Measurements from ENCODE around the gene CFDP1. TPM values are rescaled to one million over a fixed set of nuclear protein-coding genes. Genes with fewer than 3 reads are reported as not detected.

CFDP1 gene
- total RNA-seq, 4 donors from 2014 or later: 32.8 to 55.8 (median 45.7) TPM

DNA sequence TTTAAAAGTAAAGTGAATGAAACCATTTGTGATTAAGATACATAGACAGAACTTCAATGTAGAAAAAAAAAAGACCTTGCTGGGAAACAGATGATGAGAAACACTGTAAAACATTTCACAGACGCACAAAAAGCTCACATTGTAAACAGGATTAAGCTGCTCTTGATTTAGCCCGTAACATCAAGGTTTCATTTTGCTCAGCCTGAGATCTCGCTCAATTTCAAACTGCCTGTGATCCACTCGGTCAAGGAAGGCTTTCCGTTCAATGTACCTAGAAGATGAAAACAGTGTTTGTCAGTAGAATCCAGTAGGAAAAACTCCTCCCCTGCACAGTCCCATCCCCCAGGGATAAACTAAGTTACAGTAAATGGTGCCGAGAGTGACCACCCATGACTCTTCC, 139.5 kb downstream of the CFDP1 start:
- no peak overlapping the region for H3K4me3 ChIP-seq
- WGBS, 2 donors: 77 to 84% methylated on average over 6 of the region's 6 CpGs
- intact Hi-C loops (cut with DNase I): no loop called here
- H3K36me3 ChIP-seq: peaks cover 5 to 82% (median 6%) of the 10 kb centered on the region in 3 donors
- H3K27ac ChIP-seq: peak overlapping the region in 2 of 4 donors; percentile 23 to 24
- H3K4me1 ChIP-seq: peaks cover 0 to 20% (median under 1%) of the 10 kb centered on the region in 3 donors
- no peak for TF ChIP-seq POLR2A (IDR thresholded peaks at IDR 0.05)
- TF ChIP-seq, protein P1, sequence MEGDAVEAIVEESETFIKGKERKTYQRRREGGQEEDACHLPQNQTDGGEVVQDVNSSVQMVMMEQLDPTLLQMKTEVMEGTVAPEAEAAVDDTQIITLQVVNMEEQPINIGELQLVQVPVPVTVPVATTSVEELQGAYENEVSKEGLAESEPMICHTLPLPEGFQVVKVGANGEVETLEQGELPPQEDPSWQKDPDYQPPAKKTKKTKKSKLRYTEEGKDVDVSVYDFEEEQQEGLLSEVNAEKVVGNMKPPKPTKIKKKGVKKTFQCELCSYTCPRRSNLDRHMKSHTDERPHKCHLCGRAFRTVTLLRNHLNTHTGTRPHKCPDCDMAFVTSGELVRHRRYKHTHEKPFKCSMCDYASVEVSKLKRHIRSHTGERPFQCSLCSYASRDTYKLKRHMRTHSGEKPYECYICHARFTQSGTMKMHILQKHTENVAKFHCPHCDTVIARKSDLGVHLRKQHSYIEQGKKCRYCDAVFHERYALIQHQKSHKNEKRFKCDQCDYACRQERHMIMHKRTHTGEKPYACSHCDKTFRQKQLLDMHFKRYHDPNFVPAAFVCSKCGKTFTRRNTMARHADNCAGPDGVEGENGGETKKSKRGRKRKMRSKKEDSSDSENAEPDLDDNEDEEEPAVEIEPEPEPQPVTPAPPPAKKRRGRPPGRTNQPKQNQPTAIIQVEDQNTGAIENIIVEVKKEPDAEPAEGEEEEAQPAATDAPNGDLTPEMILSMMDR (IDR thresholded peaks at IDR 0.05): no peak
- DNase-seq: no peak
- no peaks in the 10 kb centered on the region for H3K27me3 ChIP-seq
- no peaks in the 10 kb centered on the region for H3K9me3 ChIP-seq

DNA sequence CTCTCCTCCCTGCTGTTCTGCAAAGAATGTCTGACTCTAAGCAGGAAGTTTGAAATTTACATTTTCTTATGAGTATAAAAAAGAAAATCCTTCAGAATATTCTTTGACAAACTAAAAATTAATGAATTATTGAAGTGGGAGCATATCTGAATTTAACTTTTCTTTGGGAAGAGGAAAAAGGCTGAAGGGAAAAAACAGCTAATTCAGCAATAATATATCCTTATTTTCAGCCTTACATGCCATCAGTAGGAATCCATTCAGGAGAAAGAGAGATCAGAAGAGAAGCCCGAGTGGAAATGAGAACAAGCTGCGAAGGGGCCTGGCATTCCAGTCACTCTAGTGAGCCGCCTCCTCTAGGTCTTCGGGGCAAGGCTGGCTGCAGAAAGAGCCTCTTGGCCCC, 140.1 kb downstream of the CFDP1 start:
- WGBS, 2 donors: 90% methylated on average over 4 of the region's 4 CpGs
- H3K36me3 ChIP-seq: peaks cover 5 to 76% (median 6%) of the 10 kb centered on the region in 3 donors
- no peak for TF ChIP-seq POLR2A (IDR thresholded peaks at IDR 0.05)
- TF ChIP-seq, protein P1 (IDR thresholded peaks at IDR 0.05): no peak

DNA sequence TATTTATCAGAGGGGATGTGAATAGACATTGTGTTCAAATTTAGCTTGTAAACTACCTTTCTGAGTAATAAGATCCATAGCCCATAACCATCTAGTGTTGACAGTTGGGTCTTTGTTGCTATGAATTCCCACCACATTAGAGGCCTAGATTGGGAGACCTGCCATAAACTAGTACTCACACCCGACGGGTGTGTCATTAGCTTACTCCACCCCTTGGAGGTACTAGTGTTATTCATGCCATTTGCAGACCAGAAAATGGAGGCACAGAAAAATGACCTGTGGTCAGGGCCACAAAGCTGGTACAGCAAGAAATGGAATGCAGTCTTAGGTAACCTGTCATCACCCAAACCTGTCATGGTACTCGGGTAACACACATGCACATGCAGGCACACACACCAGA, 140.6 kb downstream of the CFDP1 start:
- TF ChIP-seq POLR2A (IDR thresholded peaks at IDR 0.05): no peak
- TF ChIP-seq, protein P1 (IDR thresholded peaks at IDR 0.05): no peak
- Histone ChIP-seq H3K27me3 (no peaks in the 10 kb centered on the region), H3K4me1 (peaks cover 0 to 31% (median 11%) of the 10 kb centered on the region in 3 donors), H3K27ac (no peak overlapping the region), H3K4me3 (no peak overlapping the region), H3K36me3 (peaks cover 5 to 73% (median 6%) of the 10 kb centered on the region in 3 donors), H3K9me3 (no peaks in the 10 kb centered on the region)
- intact Hi-C loops (cut with DNase I): no loop called here
- DNase-seq: no peak
- 72 to 83% methylated on average over 3 of the region's 3 CpGs for WGBS, 2 donors

More for the DNA sequence above, 140.1 kb downstream of the CFDP1 start:
- intact Hi-C loops (cut with DNase I): no loop called here
- Histone ChIP-seq H3K4me1 (peaks cover 0 to 26% (median 7%) of the 10 kb centered on the region in 3 donors), H3K9me3 (no peaks in the 10 kb centered on the region), H3K27me3 (no peaks in the 10 kb centered on the region), H3K4me3 (no peak overlapping the region), H3K27ac (peak overlapping the region in 1 of 4 donors; percentile 23)
- no peak for DNase-seq

DNA sequence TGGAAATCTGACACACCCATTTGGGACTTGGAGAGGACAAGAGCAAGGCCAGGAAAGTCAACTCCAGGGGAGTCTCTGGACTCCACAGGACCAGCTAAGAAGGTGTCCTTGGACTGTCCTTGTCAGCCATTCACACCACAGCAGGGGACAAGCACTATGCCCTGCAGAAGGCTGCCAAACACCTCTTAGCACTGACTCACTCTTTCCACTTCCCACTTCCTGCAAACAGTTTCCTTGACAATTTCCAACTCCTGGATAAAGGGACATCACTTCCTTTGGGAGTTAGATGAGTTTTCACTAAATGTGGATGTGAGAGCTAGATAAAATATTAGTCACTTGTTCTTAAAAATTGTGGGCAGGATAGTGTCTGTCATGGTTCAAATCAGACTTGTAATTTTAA, 144.1 kb downstream of the CFDP1 start:
- TF ChIP-seq, protein P1 (IDR thresholded peaks at IDR 0.05): no peak
- no peak for TF ChIP-seq POLR2A (IDR thresholded peaks at IDR 0.05)
- H3K27me3 ChIP-seq: no peaks in the 10 kb centered on the region
- H3K36me3 ChIP-seq: peaks cover 5 to 47% (median 6%) of the 10 kb centered on the region in 3 donors
- intact Hi-C loops (cut with DNase I): no loop called here
- H3K9me3 ChIP-seq: no peaks in the 10 kb centered on the region
- no peak overlapping the region for H3K4me3 ChIP-seq
- no peak for DNase-seq
- peak overlapping the region in 2 of 4 donors; percentile 61 to 70 for H3K27ac ChIP-seq
- peaks cover 0 to 35% (median 14%) of the 10 kb centered on the region in 3 donors for H3K4me1 ChIP-seq

DNA sequence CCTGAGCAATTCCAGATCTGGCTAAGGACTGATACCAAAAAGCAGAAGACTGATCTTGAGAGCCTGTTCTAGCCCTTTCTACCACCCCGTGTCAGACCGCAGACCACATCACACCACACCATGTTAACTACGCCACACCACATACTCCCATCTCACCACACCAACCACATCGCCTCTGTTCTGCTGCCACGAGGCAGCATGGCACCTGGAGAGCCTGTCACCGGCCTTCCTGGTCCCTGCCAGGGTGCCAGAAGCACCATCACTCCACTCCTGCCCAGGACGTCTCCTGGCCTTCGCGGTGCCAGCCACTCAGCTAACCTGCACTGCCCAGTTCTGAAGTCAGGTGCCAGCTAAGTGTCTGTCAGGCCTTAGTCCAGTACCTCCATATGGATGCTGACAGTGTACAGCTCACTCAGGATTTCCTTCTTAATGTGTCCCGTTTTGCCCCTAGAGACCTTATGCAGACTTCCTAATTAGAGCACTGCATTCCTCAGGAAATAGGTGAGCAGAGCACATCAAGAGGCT, 144.6 kb downstream of the CFDP1 start:
- H3K9me3 ChIP-seq: no peaks in the 10 kb centered on the region
- no peaks in the 10 kb centered on the region for H3K27me3 ChIP-seq
- no peak for TF ChIP-seq POLR2A (IDR thresholded peaks at IDR 0.05)
- TF ChIP-seq, protein P1 (IDR thresholded peaks at IDR 0.05): no peak
- intact Hi-C loops (cut with DNase I): no loop called here
- peaks cover 5 to 42% (median 6%) of the 10 kb centered on the region in 3 donors for H3K36me3 ChIP-seq
- H3K27ac ChIP-seq: peak overlapping the region in 3 of 4 donors; percentile 36 to 70 (median 61)
- H3K4me3 ChIP-seq: no peak overlapping the region
- H3K4me1 ChIP-seq: peaks cover 0 to 35% (median 14%) of the 10 kb centered on the region in 3 donors
- 61 to 62% methylated on average over 6 to 10 of the region's 10 CpGs for WGBS, 2 donors
- DNase-seq: no peak

All from esophagus squamous epithelium (tissue), 5 donors.